Measurements from ENCODE around the gene SMAD6. TPM values are rescaled to one million over a fixed set of nuclear protein-coding genes. Genes with fewer than 3 reads are reported as not detected.

The SMAD6 gene
- total RNA-seq, 4 donors from 2014 or later: 2.9 to 7.0 (median 6.9) TPM

DNA sequence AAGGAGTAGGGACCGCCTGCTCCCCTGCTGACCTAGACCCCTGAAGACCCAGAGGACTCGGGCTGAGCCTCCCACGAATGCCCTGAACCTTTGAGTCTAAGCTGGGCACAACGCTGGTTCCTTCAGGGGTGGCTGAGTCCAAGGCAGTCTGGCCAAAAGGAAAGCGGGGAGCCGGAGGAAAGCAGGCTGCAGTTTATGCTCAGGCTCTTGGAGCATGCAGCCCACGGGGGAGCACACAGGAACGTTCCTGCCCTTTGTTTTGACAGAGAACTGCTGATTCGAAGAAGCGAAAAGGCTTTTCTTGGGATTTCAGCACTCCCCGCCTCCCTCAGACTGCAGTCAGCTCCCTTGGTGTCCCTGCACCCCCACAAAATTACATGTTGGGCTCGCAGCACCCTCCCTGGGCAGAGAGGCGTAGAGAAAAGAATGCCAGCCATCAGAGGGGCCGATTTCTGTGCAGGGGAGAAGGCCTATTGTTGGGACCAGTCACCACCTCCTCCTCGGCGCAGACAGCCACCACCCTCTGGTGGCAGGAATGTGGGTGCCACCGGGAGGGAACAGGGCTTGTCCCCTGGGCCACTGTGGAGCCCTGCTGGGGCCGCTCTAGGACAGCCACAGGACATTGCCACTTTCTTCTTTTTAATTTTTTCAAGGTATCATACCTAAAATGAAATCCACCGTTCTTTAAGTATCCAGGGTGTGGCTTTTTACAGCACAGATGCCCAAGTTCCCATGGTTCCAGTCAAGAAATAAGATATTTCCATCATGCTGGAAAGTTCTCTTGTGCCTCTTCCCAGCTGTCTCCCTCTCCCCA lies 72.2 kb downstream of the SMAD6 start:
- no peak for TF ChIP-seq EP300 (IDR thresholded peaks at IDR 0.05)
- TF ChIP-seq POLR2AphosphoS5 (IDR thresholded peaks at IDR 0.05): peak in 1 of 3 donors; percentile 69
- TF ChIP-seq, protein P1, sequence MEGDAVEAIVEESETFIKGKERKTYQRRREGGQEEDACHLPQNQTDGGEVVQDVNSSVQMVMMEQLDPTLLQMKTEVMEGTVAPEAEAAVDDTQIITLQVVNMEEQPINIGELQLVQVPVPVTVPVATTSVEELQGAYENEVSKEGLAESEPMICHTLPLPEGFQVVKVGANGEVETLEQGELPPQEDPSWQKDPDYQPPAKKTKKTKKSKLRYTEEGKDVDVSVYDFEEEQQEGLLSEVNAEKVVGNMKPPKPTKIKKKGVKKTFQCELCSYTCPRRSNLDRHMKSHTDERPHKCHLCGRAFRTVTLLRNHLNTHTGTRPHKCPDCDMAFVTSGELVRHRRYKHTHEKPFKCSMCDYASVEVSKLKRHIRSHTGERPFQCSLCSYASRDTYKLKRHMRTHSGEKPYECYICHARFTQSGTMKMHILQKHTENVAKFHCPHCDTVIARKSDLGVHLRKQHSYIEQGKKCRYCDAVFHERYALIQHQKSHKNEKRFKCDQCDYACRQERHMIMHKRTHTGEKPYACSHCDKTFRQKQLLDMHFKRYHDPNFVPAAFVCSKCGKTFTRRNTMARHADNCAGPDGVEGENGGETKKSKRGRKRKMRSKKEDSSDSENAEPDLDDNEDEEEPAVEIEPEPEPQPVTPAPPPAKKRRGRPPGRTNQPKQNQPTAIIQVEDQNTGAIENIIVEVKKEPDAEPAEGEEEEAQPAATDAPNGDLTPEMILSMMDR (IDR thresholded peaks at IDR 0.05): peak; percentile 90 to 98
- TF ChIP-seq POLR2A (IDR thresholded peaks at IDR 0.05): no peak
- no peak overlapping the region for H3K4me3 ChIP-seq
- DNase-seq (ENCODE audit: low spot score in 2 of 2): peak; percentile 91 to 92

DNA sequence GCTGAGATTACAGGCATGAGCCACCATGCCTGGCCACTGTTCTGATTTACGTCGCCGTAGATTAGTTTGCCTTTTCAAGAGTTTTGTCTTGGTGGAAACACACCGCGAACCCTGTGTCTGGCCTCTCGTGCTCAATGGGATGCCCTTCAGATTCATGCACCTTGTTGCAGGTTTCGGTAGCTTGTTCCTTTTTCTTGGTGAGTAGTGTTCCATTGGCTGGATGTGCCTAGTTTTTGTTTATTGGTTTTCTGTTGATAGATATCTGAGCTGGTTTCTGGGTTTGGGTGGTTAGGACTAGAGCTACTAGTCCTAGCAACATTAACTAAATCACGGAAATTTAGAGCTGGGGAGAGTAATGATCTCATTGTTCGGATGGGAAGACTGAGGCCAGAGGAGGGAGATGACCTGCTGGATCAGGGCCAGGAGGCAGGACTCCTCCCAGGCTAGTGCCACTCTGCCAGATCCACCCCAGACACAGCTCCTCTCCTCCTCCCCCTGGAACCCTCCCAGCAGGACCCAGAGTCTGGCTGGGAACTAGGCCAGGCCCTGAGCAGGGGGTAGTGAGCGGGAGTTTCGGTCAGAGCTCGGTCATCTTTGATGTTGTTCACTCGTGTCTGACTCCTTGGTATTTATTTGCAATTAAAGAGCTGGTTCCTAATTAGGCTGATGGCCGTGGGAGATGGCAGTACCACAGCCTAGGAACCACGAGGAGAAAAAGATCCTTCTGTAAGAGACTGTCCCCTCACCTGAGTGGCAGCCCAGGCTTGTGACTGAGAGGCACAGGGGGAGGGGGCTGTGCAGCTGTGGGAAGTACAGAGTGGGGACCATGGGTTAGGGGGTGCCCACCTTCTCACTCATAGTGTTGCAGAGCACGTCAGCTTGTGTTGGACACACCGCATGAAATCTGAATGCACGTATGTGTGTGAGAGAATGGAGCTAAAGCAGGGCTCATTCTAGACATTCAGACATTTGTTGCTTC lies 73.4 kb downstream of the SMAD6 start:
- Histone ChIP-seq H3K4me3 (no peak overlapping the region), H3K9me3 (no peaks in the 10 kb centered on the region), H3K27me3 (no peaks in the 10 kb centered on the region), H3K27ac (no peak overlapping the region), H3K36me3 (no peaks in the 10 kb centered on the region), H3K4me1 (peaks cover 23% of the 10 kb centered on the region)
- no peak for DNase-seq (ENCODE audit: low spot score in 2 of 2)
- whole genome bisulfite sequencing: 74% methylated on average over 17 of the region's 18 CpGs
- no peak for TF ChIP-seq EP300 (IDR thresholded peaks at IDR 0.05)

More for the DNA sequence above, 72.2 kb downstream of the SMAD6 start:
- Histone ChIP-seq H3K27me3 (no peaks in the 10 kb centered on the region), H3K4me1 (peaks cover 23% of the 10 kb centered on the region), H3K9me3 (no peaks in the 10 kb centered on the region), H3K27ac (peak overlapping the region; percentile 47), H3K36me3 (no peaks in the 10 kb centered on the region)
- WGBS: 43% methylated on average over 17 of the region's 19 CpGs

DNA sequence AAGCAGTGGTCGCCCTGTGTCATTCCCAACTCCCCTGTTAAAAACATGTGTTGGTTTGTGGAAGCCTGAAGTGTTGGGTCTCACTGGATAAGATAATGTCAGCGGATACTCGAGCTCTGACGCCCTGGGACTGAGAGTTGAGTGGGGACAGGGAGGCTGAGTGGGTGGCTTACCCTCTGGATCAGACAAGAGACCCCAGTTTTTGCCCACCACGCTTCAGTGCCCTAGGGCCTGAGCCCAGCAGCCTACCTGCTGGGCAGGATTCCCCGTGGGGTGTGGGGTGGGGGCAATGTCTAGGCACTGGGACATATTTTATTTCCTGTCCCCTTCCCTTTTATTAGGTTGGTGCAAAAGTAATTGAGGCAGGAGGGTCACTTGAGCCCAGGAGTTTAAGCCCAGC lies 75.0 kb downstream of the SMAD6 start:
- Histone ChIP-seq H3K27ac (no peak overlapping the region), H3K4me1 (peaks cover 23% of the 10 kb centered on the region), H3K36me3 (no peaks in the 10 kb centered on the region), H3K9me3 (no peaks in the 10 kb centered on the region), H3K4me3 (no peak overlapping the region), H3K27me3 (no peaks in the 10 kb centered on the region)
- TF ChIP-seq, protein P1 (IDR thresholded peaks at IDR 0.05): no peak
- WGBS: 88% methylated on average over 5 of the region's 6 CpGs
- DNase-seq (ENCODE audit: low spot score in 2 of 2): no peak

GRCh38 chr15:66777596-66778313 lies 75.7 kb downstream of the SMAD6 start:
- H3K4me3 ChIP-seq: no peak overlapping the region
- H3K4me1 ChIP-seq: peaks cover 20% of the 10 kb centered on the region
- WGBS: 88% methylated on average over 5 of the region's 5 CpGs
- no peaks in the 10 kb centered on the region for H3K9me3 ChIP-seq
- no peak for DNase-seq (ENCODE audit: low spot score in 2 of 2)
- TF ChIP-seq, protein P1 (IDR thresholded peaks at IDR 0.05): no peak
- TF ChIP-seq POLR2AphosphoS5 (IDR thresholded peaks at IDR 0.05) (no peak), EP300 (IDR thresholded peaks at IDR 0.05) (no peak), POLR2A (IDR thresholded peaks at IDR 0.05) (no peak)
- H3K27ac ChIP-seq: no peak overlapping the region
- no peaks in the 10 kb centered on the region for H3K27me3 ChIP-seq
- H3K36me3 ChIP-seq: no peaks in the 10 kb centered on the region

DNA sequence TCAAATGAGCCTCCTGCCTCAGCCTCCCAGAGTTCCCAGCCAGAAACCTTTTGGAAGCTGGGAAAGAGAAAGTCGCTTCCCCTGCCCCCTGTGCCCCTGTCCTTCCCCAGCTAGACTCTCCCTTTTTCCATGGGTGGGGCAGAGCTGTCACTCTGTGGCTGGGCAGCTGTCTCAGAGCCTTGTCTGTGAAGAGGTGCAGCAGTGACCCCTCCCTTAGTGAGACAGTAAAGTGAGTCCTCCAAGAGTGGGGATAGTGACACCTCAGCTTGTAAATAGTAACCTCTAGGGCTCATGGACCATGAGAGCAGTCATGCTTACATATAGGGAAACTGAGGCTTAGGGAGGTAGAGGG lies 76.3 kb downstream of the SMAD6 start:
- no peaks in the 10 kb centered on the region for H3K27me3 ChIP-seq
- 70% methylated on average over 1 of the region's 1 CpG for WGBS
- H3K36me3 ChIP-seq: no peaks in the 10 kb centered on the region
- H3K4me1 ChIP-seq: peaks cover 15% of the 10 kb centered on the region
- no peak overlapping the region for H3K27ac ChIP-seq
- no peak for DNase-seq (ENCODE audit: low spot score in 2 of 2)
- TF ChIP-seq POLR2A (IDR thresholded peaks at IDR 0.05) (no peak), POLR2AphosphoS5 (IDR thresholded peaks at IDR 0.05) (no peak), EP300 (IDR thresholded peaks at IDR 0.05) (no peak)
- TF ChIP-seq, protein P1 (IDR thresholded peaks at IDR 0.05): no peak
- no peaks in the 10 kb centered on the region for H3K9me3 ChIP-seq
- H3K4me3 ChIP-seq: no peak overlapping the region
